ENCODE results near the gene TRPM1. TPM values are rescaled to one million over a fixed set of nuclear protein-coding genes. Genes with fewer than 3 reads are reported as not detected.

The TRPM1 gene
- total RNA-seq, 1 donor, result under 0.01 TPM

DNA sequence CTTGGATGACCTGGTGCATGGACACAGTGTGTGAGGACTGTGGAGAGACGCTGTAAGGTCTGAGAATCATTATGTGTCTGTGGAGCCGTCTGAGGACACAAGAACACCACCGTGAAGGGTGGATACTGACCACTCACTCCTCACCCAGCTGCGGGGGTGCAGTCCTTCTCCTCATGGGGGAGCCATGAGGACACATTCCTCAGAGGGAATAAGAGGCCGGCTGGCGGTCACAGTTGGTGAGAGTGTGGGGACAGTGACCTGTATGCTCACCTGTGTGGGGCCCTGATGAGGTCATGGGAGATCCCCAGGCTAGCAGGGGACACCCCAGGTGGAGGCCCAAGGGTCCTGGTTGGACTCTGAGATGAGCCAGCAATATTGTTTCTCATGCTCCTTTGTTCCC lies 2.5 kb upstream of the TRPM1 start:
- no peak for DNase-seq (ENCODE audit: low read depth)
- no peak overlapping the region for H3K4me3 ChIP-seq (ENCODE audit: low read depth, low read length)
- TF ChIP-seq, protein P1, sequence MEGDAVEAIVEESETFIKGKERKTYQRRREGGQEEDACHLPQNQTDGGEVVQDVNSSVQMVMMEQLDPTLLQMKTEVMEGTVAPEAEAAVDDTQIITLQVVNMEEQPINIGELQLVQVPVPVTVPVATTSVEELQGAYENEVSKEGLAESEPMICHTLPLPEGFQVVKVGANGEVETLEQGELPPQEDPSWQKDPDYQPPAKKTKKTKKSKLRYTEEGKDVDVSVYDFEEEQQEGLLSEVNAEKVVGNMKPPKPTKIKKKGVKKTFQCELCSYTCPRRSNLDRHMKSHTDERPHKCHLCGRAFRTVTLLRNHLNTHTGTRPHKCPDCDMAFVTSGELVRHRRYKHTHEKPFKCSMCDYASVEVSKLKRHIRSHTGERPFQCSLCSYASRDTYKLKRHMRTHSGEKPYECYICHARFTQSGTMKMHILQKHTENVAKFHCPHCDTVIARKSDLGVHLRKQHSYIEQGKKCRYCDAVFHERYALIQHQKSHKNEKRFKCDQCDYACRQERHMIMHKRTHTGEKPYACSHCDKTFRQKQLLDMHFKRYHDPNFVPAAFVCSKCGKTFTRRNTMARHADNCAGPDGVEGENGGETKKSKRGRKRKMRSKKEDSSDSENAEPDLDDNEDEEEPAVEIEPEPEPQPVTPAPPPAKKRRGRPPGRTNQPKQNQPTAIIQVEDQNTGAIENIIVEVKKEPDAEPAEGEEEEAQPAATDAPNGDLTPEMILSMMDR (IDR thresholded peaks at IDR 0.05; ENCODE audit: insufficient read depth, low read depth, low read length), result no peak

DNA sequence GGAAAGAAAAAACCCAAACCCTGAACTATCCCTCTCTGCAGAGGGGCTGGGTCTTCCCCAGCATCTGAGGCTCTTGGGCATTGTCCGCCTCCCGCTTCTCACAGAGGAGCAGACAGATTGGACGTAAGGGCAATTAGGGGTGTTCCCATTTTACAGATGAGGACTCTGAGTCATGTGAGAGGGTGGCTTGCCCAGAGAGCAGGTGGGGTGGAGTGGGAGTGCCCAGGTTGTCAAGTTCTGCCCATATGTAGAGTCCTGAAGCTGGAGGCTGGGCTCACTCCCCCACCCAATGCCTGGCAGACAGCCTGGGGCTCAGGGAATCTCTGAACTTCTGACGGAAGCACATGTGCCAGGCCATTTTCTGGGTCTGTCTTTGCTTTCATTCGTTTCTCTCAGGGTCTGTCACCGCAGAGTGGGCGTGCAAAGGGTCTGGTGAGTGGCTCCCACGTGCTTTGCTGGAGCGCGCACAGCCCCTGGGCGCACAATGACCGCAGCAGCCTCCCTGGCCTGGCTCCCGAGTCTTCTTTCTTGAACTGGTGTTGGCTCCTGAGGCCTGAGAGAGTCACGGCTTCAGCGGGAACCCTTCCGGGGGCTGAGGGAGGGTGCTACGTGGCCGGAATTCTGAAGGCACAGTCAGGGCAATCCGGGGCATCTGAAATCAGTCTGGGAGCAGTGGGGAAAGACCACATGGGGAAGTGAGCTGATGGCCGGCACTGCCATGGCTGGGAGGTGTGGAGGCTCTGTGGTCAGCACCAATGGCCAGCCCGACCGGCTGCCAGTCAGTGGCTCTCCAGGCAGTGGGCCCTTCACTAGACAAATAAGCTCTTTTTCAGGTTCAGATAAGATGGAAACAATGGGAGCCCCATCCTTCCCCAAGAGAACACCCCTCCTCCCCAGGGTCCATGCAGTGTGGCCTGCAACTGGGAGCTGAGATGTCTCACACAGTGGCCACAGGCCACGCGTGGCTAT lies 1.1 kb upstream of the TRPM1 start:
- H3K4me3 ChIP-seq (ENCODE audit: low read depth, low read length), result no peak overlapping the region
- no peak for DNase-seq (ENCODE audit: low read depth)
- TF ChIP-seq, protein P1 (IDR thresholded peaks at IDR 0.05; ENCODE audit: insufficient read depth, low read depth, low read length), result no peak

DNA sequence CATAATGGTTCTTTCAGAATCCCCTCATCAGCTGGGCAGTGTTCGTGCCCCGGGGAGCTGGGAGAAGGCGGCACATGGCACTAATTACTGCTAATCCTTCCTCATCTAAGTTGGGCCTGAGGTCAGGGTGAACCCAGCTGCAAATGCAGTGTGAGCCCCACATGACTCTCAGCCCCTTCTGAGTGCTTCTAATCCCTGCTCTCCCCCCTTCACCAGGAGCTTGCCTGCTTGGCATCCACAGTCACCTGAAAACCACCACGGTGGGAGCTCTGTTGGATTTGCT lies 455 bp upstream of the TRPM1 start:
- no peak for DNase-seq (ENCODE audit: low read depth)
- H3K4me3 ChIP-seq (ENCODE audit: low read depth, low read length), result no peak overlapping the region
- TF ChIP-seq, protein P1 (IDR thresholded peaks at IDR 0.05; ENCODE audit: insufficient read depth, low read depth, low read length), result no peak

DNA sequence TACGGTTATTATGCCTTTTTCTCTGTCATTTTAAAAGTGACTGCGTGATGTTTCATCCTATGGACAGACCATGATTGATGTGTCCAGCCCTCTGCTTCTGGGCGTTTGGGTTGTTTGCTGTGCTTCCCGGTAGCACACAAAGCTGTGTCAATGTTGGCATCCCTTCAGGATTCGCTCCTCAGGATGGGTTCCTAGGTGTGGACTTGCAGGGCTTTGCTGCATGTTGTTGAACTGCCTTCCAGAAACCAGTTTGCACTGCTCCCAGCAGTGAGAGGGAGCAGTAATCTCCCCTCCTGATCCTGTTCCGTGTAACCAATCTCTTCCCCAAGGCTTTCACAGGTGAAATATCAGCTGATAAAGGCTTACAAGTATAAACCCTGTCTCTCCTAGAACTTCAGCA lies 787 bp downstream of the TRPM1 start:
- TF ChIP-seq, protein P1 (IDR thresholded peaks at IDR 0.05; ENCODE audit: insufficient read depth, low read depth, low read length), result no peak
- no peak overlapping the region for H3K4me3 ChIP-seq (ENCODE audit: low read depth, low read length)
- no peak for DNase-seq (ENCODE audit: low read depth)

DNA sequence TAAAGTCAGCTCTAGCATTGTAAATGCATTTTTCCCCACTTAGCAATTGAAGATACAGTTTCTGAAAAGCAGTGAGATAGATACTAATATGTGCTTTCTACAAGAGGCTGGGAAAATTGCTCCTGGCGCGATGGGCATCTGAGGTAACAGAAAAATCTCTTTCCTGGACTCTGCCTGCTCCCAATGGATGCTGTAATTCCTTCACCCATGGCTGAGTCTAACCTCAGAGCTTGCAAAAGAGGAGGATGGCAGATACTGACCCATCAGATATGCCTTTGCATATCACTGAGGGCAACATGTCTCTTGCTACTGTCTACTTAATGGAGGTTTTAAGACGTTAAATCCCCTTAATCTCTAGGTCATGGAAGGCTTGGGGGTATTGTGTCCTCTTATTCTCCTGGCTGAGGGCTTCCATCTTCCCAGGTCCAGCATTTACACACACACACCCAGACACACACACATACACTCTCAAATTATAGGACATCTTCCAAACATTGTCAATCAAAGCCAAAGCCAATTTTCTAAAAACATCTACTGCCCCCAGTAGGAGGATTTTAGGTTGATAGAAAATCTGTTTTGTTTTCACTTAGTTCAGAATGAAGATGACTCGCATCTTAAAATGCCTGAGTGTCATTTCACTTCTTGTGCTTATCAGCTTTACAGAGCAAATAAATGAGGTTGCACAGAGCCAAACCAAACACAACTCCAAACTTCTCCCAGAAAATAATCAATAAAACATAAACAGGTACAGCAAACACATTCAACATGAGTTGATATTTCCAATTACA lies 2.4 kb downstream of the TRPM1 start:
- no peak overlapping the region for H3K4me3 ChIP-seq (ENCODE audit: low read depth, low read length)
- DNase-seq (ENCODE audit: low read depth), result no peak
- TF ChIP-seq, protein P1 (IDR thresholded peaks at IDR 0.05; ENCODE audit: insufficient read depth, low read depth, low read length), result no peak

DNA sequence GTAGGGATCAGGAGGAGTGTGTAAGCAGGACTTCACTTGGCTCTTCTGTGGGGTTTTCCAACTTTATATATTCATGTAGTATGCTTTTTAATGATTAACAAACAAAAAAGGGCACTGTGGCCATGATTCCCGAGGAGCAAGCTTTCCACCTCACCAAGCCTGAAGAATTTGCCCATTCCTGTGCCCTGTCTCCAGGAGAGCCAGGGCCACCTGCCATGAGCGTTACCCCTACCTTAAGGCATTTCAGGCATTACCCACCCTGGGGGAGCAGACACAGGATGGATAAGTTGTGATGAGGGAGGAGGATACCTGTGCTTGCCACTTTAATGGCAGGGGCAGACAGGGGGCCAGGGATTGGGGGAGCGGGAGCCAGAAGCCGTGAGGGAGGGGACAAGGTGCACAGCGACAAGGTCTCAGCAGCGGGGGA lies 3.0 kb downstream of the TRPM1 start:
- DNase-seq (ENCODE audit: low read depth), result no peak
- TF ChIP-seq, protein P1 (IDR thresholded peaks at IDR 0.05; ENCODE audit: insufficient read depth, low read depth, low read length), result no peak
- no peak overlapping the region for H3K4me3 ChIP-seq (ENCODE audit: low read depth, low read length)

All from fibroblast of villous mesenchyme (primary cell).